Lung (tissue), 12 donors: ENCODE measurements around the gene SACS. TPM values are rescaled to one million over a fixed set of nuclear protein-coding genes. Genes with fewer than 3 reads are reported as not detected.

Source experiments
- ATAC-seq: fragments of 200-7000 bp; cut with Tn5 transposase; one replicate; pipeline ENCODE4 v1.9.1; 2020; ENCODE audit warnings: moderate number of reproducible peaks; ENCODE audit not compliant: insufficient read depth, low FRiP score
- DNase-seq, 3 donors: peaks; one replicate each; pipeline ENCODE4 v3.0.0-alpha.2; 2013 to 2017
- H3K27ac ChIP-seq, 2 donors: one replicate each; pipeline ENCODE4 v1.5.1; 2013; ENCODE audit warnings: mild to moderate bottlenecking in 2 of 2, moderate library complexity in 2 of 2, control low read depth in 1 of 2, inconsistent platforms in 1 of 2, low read depth in 1 of 2, low read length in 1 of 2
- H3K27me3 ChIP-seq, 3 donors: one replicate each; pipeline ENCODE4 v1.5.1; 2013; ENCODE audit warnings: low read length in 2 of 3; ENCODE audit not compliant: control insufficient read depth in 3 of 3, insufficient read depth in 3 of 3
- H3K36me3 ChIP-seq, 4 donors: one replicate each; pipeline ENCODE4 v1.5.1; 2013; ENCODE audit warnings: low read length in 4 of 4, mild to moderate bottlenecking in 1 of 4, moderate library complexity in 1 of 4; ENCODE audit not compliant: control insufficient read depth in 4 of 4, insufficient read depth in 4 of 4
- H3K4me1 ChIP-seq, 5 donors: one replicate each; pipeline ENCODE4 v1.5.1; 2013; ENCODE audit warnings: low read length in 5 of 5, mild to moderate bottlenecking in 2 of 5, moderate library complexity in 1 of 5; ENCODE audit not compliant: control insufficient read depth in 5 of 5, insufficient read depth in 5 of 5
- H3K4me3 ChIP-seq: one replicate; pipeline ENCODE4 v1.5.1; 2013; ENCODE audit warnings: mild to moderate bottlenecking, control low read depth, moderate library complexity
- H3K9ac ChIP-seq, 2 donors: one replicate each; pipeline ENCODE4 v1.5.1; 2013; ENCODE audit warnings: low read length in 2 of 2, control low read depth in 1 of 2; ENCODE audit not compliant: insufficient read depth in 1 of 2
- H3K9me3 ChIP-seq, 4 donors: one replicate each; pipeline ENCODE4 v1.5.1; 2013; ENCODE audit warnings: low read length in 3 of 4, mild to moderate bottlenecking in 1 of 4, moderate library complexity in 1 of 4; ENCODE audit not compliant: control insufficient read depth in 4 of 4, insufficient read depth in 3 of 4
- WGBS, 2 donors: extraction: QIAGEN DNeasy Blood & Tissue Kit; methylation state at CpG; one replicate each; pipeline ENCODE4 v1.1.7; 2013; 5-methylcytosine and 5-hydroxymethylcytosine counted together
- polyA plus RNA-seq, 2 donors: library from polyadenylated mRNA; stranded (reverse); fragments of 200-250 nt; gene quantifications; one replicate each; pipeline ENCODE4 v1.2.1, GENCODE V29; 2013
- total RNA-seq, 2 donors: library from RNA; depleted of rRNA in 1 of 2; stranded (reverse); fragments of >200 nt in 1 of 2; gene quantifications; one replicate each; pipeline ENCODE4 v1.2.1, GENCODE V29; 2014 to 2021
- TF ChIP-seq, protein P1 (sequence below): IDR thresholded peaks from 2 replicates; pipeline ENCODE4 v1.5.1; 2012; ENCODE audit warnings: mild to moderate bottlenecking; ENCODE audit errors: control extremely low read depth, extremely low read depth
- donor health status: control.
- donor health status: control.
- donor health status: Bipolar disorder and iron deficiency.
- donor health status: healthy.
- donor health status: DM: yes; HTN: yes; CAD: no.

SACS gene
- total and polyA plus RNA-seq, 4 donors = 2.5 to 21.7 (median 7.0) TPM

DNA sequence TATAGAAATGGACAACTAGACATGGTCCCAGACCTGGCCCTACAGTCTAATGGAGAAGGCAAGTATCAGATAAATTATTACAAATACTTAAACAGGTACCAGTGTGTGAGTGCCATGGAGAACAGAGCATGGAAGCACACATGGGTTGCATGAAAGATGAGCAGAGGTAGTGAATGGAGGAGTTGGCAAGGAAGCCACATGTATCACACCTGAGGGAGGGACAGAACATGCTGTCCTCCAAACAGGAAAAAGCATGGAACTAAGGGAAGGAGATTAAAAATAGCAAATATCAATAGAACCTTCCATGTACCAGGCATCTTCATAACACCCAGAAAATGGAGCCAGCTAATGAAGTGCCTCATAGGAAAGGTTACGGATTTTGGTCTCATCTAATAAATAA, 85.9 kb downstream of the SACS start:
- no peak overlapping the region for H3K9ac ChIP-seq
- H3K27me3 ChIP-seq = no peaks in the 10 kb centered on the region
- H3K4me3 ChIP-seq = no peak overlapping the region
- ATAC-seq (no peak), DNase-seq (no peak)
- peaks cover 0 to 10% (median 5%) of the 10 kb centered on the region in 5 donors for H3K4me1 ChIP-seq
- H3K9me3 ChIP-seq = no peaks in the 10 kb centered on the region
- H3K36me3 ChIP-seq = peaks cover 7 to 21% (median 17%) of the 10 kb centered on the region in 4 donors
- no peak overlapping the region for H3K27ac ChIP-seq
- WGBS, 2 donors = 97 to 100% methylated on average over 1 of the region's 1 CpG
- TF ChIP-seq, protein P1, sequence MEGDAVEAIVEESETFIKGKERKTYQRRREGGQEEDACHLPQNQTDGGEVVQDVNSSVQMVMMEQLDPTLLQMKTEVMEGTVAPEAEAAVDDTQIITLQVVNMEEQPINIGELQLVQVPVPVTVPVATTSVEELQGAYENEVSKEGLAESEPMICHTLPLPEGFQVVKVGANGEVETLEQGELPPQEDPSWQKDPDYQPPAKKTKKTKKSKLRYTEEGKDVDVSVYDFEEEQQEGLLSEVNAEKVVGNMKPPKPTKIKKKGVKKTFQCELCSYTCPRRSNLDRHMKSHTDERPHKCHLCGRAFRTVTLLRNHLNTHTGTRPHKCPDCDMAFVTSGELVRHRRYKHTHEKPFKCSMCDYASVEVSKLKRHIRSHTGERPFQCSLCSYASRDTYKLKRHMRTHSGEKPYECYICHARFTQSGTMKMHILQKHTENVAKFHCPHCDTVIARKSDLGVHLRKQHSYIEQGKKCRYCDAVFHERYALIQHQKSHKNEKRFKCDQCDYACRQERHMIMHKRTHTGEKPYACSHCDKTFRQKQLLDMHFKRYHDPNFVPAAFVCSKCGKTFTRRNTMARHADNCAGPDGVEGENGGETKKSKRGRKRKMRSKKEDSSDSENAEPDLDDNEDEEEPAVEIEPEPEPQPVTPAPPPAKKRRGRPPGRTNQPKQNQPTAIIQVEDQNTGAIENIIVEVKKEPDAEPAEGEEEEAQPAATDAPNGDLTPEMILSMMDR = no peak

DNA sequence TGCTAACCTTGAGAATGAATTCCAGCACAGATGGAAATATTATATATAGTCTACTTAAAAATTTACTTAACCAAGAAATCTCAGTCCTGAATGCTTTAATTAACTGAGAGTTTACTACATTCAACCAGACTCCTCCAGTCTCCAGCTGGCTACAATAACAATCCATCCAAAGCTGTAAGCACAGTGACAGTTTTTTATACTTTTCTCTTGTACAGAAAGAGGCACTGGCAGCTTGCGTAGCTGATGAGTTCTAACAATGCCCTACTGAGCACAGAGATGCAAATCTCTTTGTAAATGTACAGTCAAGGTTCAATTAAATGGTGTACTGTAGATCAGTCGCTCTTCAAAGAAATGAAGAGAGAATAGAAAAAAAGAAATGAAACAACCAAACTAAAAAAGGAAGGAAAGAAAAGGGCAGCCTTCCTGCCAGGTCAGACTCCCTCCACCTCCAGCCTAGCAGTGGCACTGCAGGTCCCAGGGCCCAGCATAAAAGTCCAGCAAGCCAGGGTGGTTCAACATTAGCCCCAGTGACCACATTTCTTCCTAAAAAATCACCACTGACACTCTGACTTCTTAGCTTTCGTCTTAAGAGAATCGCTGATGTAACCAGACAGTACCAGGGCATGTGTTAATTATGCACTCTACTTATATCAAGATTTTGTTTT, 88.4 kb downstream of the SACS start:
- Histone ChIP-seq H3K36me3 (peaks cover 2 to 32% (median 30%) of the 10 kb centered on the region in 4 donors), H3K27me3 (no peaks in the 10 kb centered on the region), H3K4me3 (no peak overlapping the region), H3K27ac (no peak overlapping the region), H3K9ac (no peak overlapping the region), H3K4me1 (peaks cover 0 to 10% (median 5%) of the 10 kb centered on the region in 5 donors), H3K9me3 (no peaks in the 10 kb centered on the region)
- ATAC-seq (no peak), DNase-seq (peak in 2 of 3 donors; percentile 69 to 70)
- TF ChIP-seq, protein P1 = no peak
- WGBS, 2 donors = 92 to 93% methylated on average over 4 of the region's 4 CpGs

DNA sequence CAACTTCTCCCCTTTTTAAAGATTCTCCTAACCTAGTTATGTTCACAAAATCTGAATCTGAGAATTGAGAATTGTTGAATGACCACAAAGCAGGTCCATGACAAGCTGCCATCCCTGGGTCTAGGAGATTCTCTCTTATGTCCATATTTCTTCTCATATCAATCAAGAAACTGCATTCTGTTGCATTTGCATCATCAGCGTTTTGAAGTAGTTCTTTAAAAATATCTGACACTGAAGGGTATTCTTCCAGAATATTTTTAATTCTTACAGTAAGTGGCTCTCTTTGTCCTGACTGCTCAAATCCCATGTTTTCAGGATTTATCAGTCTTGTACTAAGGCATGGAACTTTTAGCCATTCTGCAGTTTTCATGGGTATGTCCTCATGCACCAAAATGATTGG, 94.3 kb downstream of the SACS start:
- DNase-seq = no peak
- Histone ChIP-seq H3K9ac (no peak overlapping the region), H3K27ac (no peak overlapping the region), H3K4me1 (no peaks in the 10 kb centered on the region), H3K4me3 (no peak overlapping the region), H3K9me3 (peaks cover 0 to 12% (median 5%) of the 10 kb centered on the region in 4 donors), H3K27me3 (no peaks in the 10 kb centered on the region), H3K36me3 (peaks cover 0 to 44% (median 31%) of the 10 kb centered on the region in 4 donors)
- TF ChIP-seq, protein P1 = no peak
- WGBS, 2 donors = 98 to 100% methylated on average over 1 of the region's 1 CpG
- ATAC-seq = no peak
